AG04450 (cell line): ENCODE data around the gene MAPK8IP2. TPM values are rescaled to one million over a fixed set of nuclear protein-coding genes. Genes with fewer than 3 reads are reported as not detected.

Source experiments
- CTCF ChIA-PET: fragments of 300-600, 350-600 bp; formaldehyde crosslinking; extraction: SDS; loops from one replicate; lab custom pipeline; 2022; ENCODE audit warnings: antibody characterized with exemption, inconsistent platforms; lab: Charles Lee
- POLR2A ChIA-PET: fragments of 350-600 bp; formaldehyde crosslinking; extraction: SDS; loops from one replicate; lab custom pipeline; 2021; ENCODE audit warnings: antibody characterized with exemption, inconsistent platforms; lab: Yijun Ruan, JAX
- DNase-seq: peaks from one replicate; pipeline ENCODE4 v3.0.0-alpha.2; 2011; ENCODE audit warnings: low read depth, low spot score
- H3K27ac ChIP-seq: one replicate; pipeline ENCODE4 v1.5.1; 2012; ENCODE audit warnings: low read depth, low read length, control low read depth
- H3K27me3 ChIP-seq: one replicate; pipeline ENCODE4 v1.6.0; 2012; ENCODE audit warnings: low read length; ENCODE audit not compliant: control insufficient read depth, insufficient read depth
- H3K4me3 ChIP-seq: 2 replicates; pipeline ENCODE4 v1.5.1; 2011; ENCODE audit warnings: mild to moderate bottlenecking, low read depth, low read length, control low read depth
- H3K9me3 ChIP-seq: 2 replicates; pipeline ENCODE4 v1.5.1; 2012; ENCODE audit warnings: low read length; ENCODE audit not compliant: control insufficient read depth, insufficient read depth
- CTCF ChIP-seq: IDR thresholded peaks from 2 replicates; pipeline ENCODE4 v1.5.1; 2011; ENCODE audit warnings: low read depth, low read length, control low read depth, inconsistent platforms
- polyA plus RNA-seq: library from polyadenylated mRNA; depleted of rRNA; stranded (reverse); fragments of >200 nt; gene quantifications from 2 replicates; pipeline ENCODE4 v1.2.3, GENCODE V29; 2011

Gene MAPK8IP2
- polyA plus RNA-seq, 1 experiment, result 0.16 TPM

- H3K4me3 ChIP-seq, result no peak overlapping the region
- no peak for TF ChIP-seq CTCF
- ChIA-PET CTCF (interaction anchor here (1.3 kb wide), 1 partner anchor 71 kb away, joined by 3 read pairs; the partner anchor contains the start of gene SCO2), POLR2A (no interaction called here)
- no peaks in the 10 kb centered on the region; the same call in 1 of the 2 replicates for H3K9me3 ChIP-seq
- H3K27ac ChIP-seq, result no peak overlapping the region
- peaks cover 33% of the 10 kb centered on the region for H3K27me3 ChIP-seq
- no peak for DNase-seq
These were observed 3.5 kb upstream of the MAPK8IP2 start for GRCh38 chr22:50597097-50597496.

GRCh38 chr22:50599816-50600455 is 657 bp upstream of the MAPK8IP2 start:
- Histone ChIP-seq H3K9me3 (no peaks in the 10 kb centered on the region; the same call in 1 of the 2 replicates), H3K27me3 (peaks cover 47% of the 10 kb centered on the region), H3K27ac (no peak overlapping the region), H3K4me3 (0 out of 2 replicates have a peak overlapping the region, but pooled peaks have one; percentile 2)
- ChIA-PET CTCF (no interaction called here), POLR2A (interaction anchor here (0.6 kb wide), 1 partner anchor 74 kb away, joined by 3 read pairs; the partner anchor contains the start of gene SCO2)
- TF ChIP-seq CTCF, result no peak
- DNase-seq, result no peak

- H3K4me3 ChIP-seq, result no peak overlapping the region
These were observed 525 bp downstream of the MAPK8IP2 start for GRCh38 chr22:50600967-50601668.

GRCh38 chr22:50601669-50602337 is 1.2 kb downstream of the MAPK8IP2 start:
- no peak for TF ChIP-seq CTCF
- CTCF ChIA-PET, result no interaction called here
- no peak overlapping the region for H3K4me3 ChIP-seq
- POLR2A ChIA-PET, result no interaction called here
- no peaks in the 10 kb centered on the region; the same call in 1 of the 2 replicates for H3K9me3 ChIP-seq
- peaks cover 59% of the 10 kb centered on the region for H3K27me3 ChIP-seq
- H3K27ac ChIP-seq, result no peak overlapping the region
- no peak for DNase-seq

More at GRCh38 chr22:50600967-50601668, 525 bp downstream of the MAPK8IP2 start:
- POLR2A ChIA-PET, result no interaction called here
- CTCF ChIA-PET, result no interaction called here
- Histone ChIP-seq H3K27ac (no peak overlapping the region), H3K27me3 (peaks cover 54% of the 10 kb centered on the region), H3K9me3 (no peaks in the 10 kb centered on the region; the same call in 1 of the 2 replicates)
- TF ChIP-seq CTCF, result no peak
- DNase-seq, result no peak
